ENCODE measurements around the gene SSC5D.

DNA sequence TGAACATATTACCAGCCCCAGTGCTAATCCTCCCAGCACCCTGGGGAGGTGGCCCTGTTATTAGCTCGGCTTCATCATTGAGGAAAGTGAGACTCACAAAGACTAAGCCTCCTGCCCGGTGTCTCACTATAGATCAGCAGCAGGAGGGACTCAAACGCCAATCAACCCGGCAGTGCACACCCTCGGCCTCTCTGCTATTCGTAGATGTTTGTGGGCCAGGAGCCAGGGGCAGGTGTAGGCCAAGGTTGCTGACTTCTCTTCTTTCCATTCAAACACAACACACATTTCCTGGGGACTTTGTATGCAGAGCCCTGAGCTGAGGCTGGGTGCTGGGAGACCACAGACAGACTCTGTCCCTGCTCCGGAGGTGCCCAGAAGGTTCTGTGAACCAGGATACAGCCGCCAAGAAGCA is 66.5 kb downstream of the SSC5D start:
- TF ChIP-seq POLR2A (IDR thresholded peaks at IDR 0.05): no peak
- TF ChIP-seq, protein P1, sequence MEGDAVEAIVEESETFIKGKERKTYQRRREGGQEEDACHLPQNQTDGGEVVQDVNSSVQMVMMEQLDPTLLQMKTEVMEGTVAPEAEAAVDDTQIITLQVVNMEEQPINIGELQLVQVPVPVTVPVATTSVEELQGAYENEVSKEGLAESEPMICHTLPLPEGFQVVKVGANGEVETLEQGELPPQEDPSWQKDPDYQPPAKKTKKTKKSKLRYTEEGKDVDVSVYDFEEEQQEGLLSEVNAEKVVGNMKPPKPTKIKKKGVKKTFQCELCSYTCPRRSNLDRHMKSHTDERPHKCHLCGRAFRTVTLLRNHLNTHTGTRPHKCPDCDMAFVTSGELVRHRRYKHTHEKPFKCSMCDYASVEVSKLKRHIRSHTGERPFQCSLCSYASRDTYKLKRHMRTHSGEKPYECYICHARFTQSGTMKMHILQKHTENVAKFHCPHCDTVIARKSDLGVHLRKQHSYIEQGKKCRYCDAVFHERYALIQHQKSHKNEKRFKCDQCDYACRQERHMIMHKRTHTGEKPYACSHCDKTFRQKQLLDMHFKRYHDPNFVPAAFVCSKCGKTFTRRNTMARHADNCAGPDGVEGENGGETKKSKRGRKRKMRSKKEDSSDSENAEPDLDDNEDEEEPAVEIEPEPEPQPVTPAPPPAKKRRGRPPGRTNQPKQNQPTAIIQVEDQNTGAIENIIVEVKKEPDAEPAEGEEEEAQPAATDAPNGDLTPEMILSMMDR (IDR thresholded peaks at IDR 0.05): no peak

Data from vagina (tissue), 2 donors.